ENCODE results near the gene TAS1R2. TPM values are rescaled to one million over a fixed set of nuclear protein-coding genes. Genes with fewer than 3 reads are reported as not detected.

Gene TAS1R2
- total RNA-seq, 1 donor from 2014 or later: 0.98 TPM

GRCh38 chr1:18803851-18804250, 55.6 kb downstream of the TAS1R2 start:
- no peak for DNase-seq (ENCODE audit: extremely low spot score in 2 of 2)
- Histone ChIP-seq H3K4me1 (no peaks in the 10 kb centered on the region), H3K27ac (no peak overlapping the region), H3K9me3 (no peaks in the 10 kb centered on the region), H3K36me3 (no peaks in the 10 kb centered on the region), H3K4me3 (no peak overlapping the region), H3K27me3 (no peaks in the 10 kb centered on the region)
- intact Hi-C loops (cut with DNase I): no loop called here
- no peak for TF ChIP-seq CTCF (IDR thresholded peaks at IDR 0.05)
- TF ChIP-seq POLR2A (IDR thresholded peaks at IDR 0.05): no peak
- no peak for TF ChIP-seq POLR2AphosphoS5 (IDR thresholded peaks at IDR 0.05; ENCODE audit: insufficient read depth in 1 of 2, low read depth in 1 of 2)

GRCh38 chr1:18803151-18803791, 56.2 kb downstream of the TAS1R2 start:
- no peak for TF ChIP-seq CTCF (IDR thresholded peaks at IDR 0.05)
- TF ChIP-seq POLR2AphosphoS5 (IDR thresholded peaks at IDR 0.05; ENCODE audit: insufficient read depth in 1 of 2, low read depth in 1 of 2): no peak
- TF ChIP-seq POLR2A (IDR thresholded peaks at IDR 0.05): no peak
- Histone ChIP-seq H3K4me3 (no peak overlapping the region), H3K4me1 (no peaks in the 10 kb centered on the region), H3K27me3 (no peaks in the 10 kb centered on the region), H3K36me3 (no peaks in the 10 kb centered on the region), H3K9me3 (no peaks in the 10 kb centered on the region), H3K27ac (no peak overlapping the region)
- no peak for DNase-seq (ENCODE audit: extremely low spot score in 2 of 2)
- intact Hi-C loops (cut with DNase I): no loop called here

- H3K9me3 ChIP-seq: no peaks in the 10 kb centered on the region
- H3K4me1 ChIP-seq: no peaks in the 10 kb centered on the region
- H3K36me3 ChIP-seq: no peaks in the 10 kb centered on the region
- H3K4me3 ChIP-seq: no peak overlapping the region
- TF ChIP-seq POLR2A (IDR thresholded peaks at IDR 0.05) (no peak), POLR2AphosphoS5 (IDR thresholded peaks at IDR 0.05; ENCODE audit: insufficient read depth in 1 of 2, low read depth in 1 of 2) (no peak), CTCF (IDR thresholded peaks at IDR 0.05) (no peak)
- H3K27ac ChIP-seq: no peak overlapping the region
- DNase-seq (ENCODE audit: extremely low spot score in 2 of 2): no peak
- H3K27me3 ChIP-seq: no peaks in the 10 kb centered on the region
- intact Hi-C loops (cut with DNase I): no loop called here
Observed at GRCh38 chr1:18802231-18802630, 57.2 kb downstream of the TAS1R2 start.

- no peaks in the 10 kb centered on the region for H3K36me3 ChIP-seq
- no peak overlapping the region for H3K4me3 ChIP-seq
- no peak overlapping the region for H3K27ac ChIP-seq
- H3K4me1 ChIP-seq: no peaks in the 10 kb centered on the region
- DNase-seq (ENCODE audit: extremely low spot score in 2 of 2): no peak
- TF ChIP-seq CTCF (IDR thresholded peaks at IDR 0.05): no peak
- no peak for TF ChIP-seq POLR2AphosphoS5 (IDR thresholded peaks at IDR 0.05; ENCODE audit: insufficient read depth in 1 of 2, low read depth in 1 of 2)
- TF ChIP-seq POLR2A (IDR thresholded peaks at IDR 0.05): no peak
- no peaks in the 10 kb centered on the region for H3K9me3 ChIP-seq
- no peaks in the 10 kb centered on the region for H3K27me3 ChIP-seq
- intact Hi-C loops (cut with DNase I): no loop called here
Observed at GRCh38 chr1:18800258-18800657, 59.2 kb downstream of the TAS1R2 start.

- no peak for DNase-seq (ENCODE audit: extremely low spot score in 2 of 2)
- H3K9me3 ChIP-seq: no peaks in the 10 kb centered on the region
- no peak overlapping the region for H3K4me3 ChIP-seq
- no peak overlapping the region for H3K27ac ChIP-seq
- TF ChIP-seq POLR2AphosphoS5 (IDR thresholded peaks at IDR 0.05; ENCODE audit: insufficient read depth in 1 of 2, low read depth in 1 of 2): no peak
- TF ChIP-seq POLR2A (IDR thresholded peaks at IDR 0.05): no peak
- TF ChIP-seq CTCF (IDR thresholded peaks at IDR 0.05): no peak
- H3K36me3 ChIP-seq: no peaks in the 10 kb centered on the region
- no peaks in the 10 kb centered on the region for H3K4me1 ChIP-seq
- no peaks in the 10 kb centered on the region for H3K27me3 ChIP-seq
- intact Hi-C loops (cut with DNase I): no loop called here
Observed at GRCh38 chr1:18799454-18799853, 60.0 kb downstream of the TAS1R2 start.
